Astrocyte (in vitro differentiated cells and primary cell): ENCODE measurements around the gene ATRNL1.

Source experiments
- EZH2 ChIP-seq: IDR thresholded peaks from 2 replicates; pipeline ENCODE4 v1.6.1; 2012; ENCODE audit warnings: mild to moderate bottlenecking, low read length, inconsistent platforms; ENCODE audit not compliant: insufficient read depth
- TF ChIP-seq, protein P1 (sequence below): IDR thresholded peaks from 2 replicates; pipeline ENCODE4 v1.5.1; 2011; ENCODE audit warnings: low read depth, mild to moderate bottlenecking, inconsistent platforms, low read length, moderate library complexity; ENCODE audit not compliant: insufficient read depth

DNA sequence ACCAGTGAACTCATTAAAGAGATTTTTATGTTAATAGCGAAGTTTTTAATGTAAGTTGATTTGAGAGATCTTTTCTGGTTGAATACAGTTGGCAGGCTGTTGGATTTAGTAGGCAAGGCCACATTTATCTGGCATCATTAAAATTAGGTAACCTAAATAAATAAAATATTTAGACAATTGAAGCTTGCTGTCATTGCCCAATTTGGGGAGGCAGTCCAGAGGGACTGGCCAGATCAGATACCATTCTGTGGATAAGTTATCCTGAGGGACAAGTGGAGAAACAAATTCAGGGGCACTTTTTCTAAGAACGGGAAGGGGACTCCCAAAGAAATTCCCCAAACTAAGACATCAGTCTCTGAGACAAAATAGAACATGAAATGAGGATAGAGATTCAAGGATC is 782.0 kb downstream of the ATRNL1 start:
- TF ChIP-seq, protein P1, sequence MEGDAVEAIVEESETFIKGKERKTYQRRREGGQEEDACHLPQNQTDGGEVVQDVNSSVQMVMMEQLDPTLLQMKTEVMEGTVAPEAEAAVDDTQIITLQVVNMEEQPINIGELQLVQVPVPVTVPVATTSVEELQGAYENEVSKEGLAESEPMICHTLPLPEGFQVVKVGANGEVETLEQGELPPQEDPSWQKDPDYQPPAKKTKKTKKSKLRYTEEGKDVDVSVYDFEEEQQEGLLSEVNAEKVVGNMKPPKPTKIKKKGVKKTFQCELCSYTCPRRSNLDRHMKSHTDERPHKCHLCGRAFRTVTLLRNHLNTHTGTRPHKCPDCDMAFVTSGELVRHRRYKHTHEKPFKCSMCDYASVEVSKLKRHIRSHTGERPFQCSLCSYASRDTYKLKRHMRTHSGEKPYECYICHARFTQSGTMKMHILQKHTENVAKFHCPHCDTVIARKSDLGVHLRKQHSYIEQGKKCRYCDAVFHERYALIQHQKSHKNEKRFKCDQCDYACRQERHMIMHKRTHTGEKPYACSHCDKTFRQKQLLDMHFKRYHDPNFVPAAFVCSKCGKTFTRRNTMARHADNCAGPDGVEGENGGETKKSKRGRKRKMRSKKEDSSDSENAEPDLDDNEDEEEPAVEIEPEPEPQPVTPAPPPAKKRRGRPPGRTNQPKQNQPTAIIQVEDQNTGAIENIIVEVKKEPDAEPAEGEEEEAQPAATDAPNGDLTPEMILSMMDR: no peak
- TF ChIP-seq EZH2: no peak
